ENCODE data around the gene SRGN. TPM values are rescaled to one million over a fixed set of nuclear protein-coding genes. Genes with fewer than 3 reads are reported as not detected.

SRGN gene
- total and polyA plus RNA-seq, 10 of the 15 experiments (the other 5 are each of a cell fraction or from before 2014, with no cell fraction given): 382 to 2,414 (median 885) TPM

- TF ChIP-seq MTA3 (IDR thresholded peaks at IDR 0.05; ENCODE audit: borderline replicate concordance, low read length) (0 out of 2 replicates have a peak, but pooled peaks have one; percentile 56), SUPT20H (IDR thresholded peaks at IDR 0.05; ENCODE audit: borderline replicate concordance, control insufficient read depth, low read depth, low read length) (no peak), NFIC (IDR thresholded peaks at IDR 0.05; ENCODE audit: low read depth, low read length) (peak; percentile 72; the same call in 1 of the 2 replicates), RAD21 (IDR thresholded peaks at IDR 0.05; ENCODE audit: insufficient read depth, low read depth, low read length) (0 out of 2 replicates have a peak, but pooled peaks have one; percentile 1)
Measured at GRCh38 chr10:69043931-69044531, 43.9 kb upstream of the SRGN start (continued).

DNA sequence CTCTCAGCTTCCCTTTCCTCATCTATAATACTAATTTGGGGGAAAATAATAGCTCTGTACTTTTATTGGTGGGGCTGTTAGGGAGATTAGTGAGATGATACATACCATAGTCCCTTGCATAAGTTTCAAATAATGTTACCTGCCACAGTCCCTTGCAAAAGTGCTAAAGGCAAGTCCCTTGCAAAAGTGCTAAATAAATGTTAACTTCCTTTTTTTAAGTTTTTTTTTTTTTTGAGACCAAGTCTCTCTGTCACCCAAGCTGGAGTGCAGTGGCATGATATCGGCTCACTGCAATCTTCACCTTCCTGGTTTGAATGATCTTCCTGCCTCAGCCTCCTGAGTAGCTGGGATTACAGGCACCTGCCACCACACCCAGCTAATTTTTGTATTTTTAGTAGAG, 43.4 kb upstream of the SRGN start:
- Histone ChIP-seq H3K4me1 (ENCODE audit: control insufficient read depth, insufficient read depth, low read length) (peaks cover 65% of the 10 kb centered on the region), H3K79me2 (ENCODE audit: control insufficient read depth, insufficient read depth, low read length) (0 out of 2 replicates have a peak, but pooled peaks cover 2% of the 10 kb centered on the region), H4K20me1 (ENCODE audit: control insufficient read depth, insufficient read depth) (no peaks in the 10 kb centered on the region), H2AFZ (ENCODE audit: control insufficient read depth, low read depth, low read length) (peak overlapping the region; percentile 93), H3K4me2 (ENCODE audit: control insufficient read depth, insufficient read depth) (peak overlapping the region; percentile 74), H3K4me3 (no peak overlapping the region), H3K9me3 (replicated peaks; ENCODE audit: control insufficient read depth, insufficient read depth, low read length) (no peaks in the 10 kb centered on the region), H3K36me3 (ENCODE audit: control insufficient read depth in 2 of 2, insufficient read depth in 2 of 2, low read length in 1 of 2) (no peaks in the 10 kb centered on the region), H3K9ac (ENCODE audit: control insufficient read depth, insufficient read depth, low read length) (peak overlapping the region; percentile 70), H3K27ac (ENCODE audit: control insufficient read depth, insufficient read depth) (peak overlapping the region; percentile 94), H3K27me3 (replicated peaks in 1 of 2; ENCODE audit: control insufficient read depth in 2 of 2, insufficient read depth in 2 of 2, low read length in 1 of 2) (no peaks in the 10 kb centered on the region)
- ChIA-PET CTCF (interaction anchor here (0.6 to 14.3 kb wide), 9 partner anchors 10 to 372 kb away, joined by 3 to 121 read pairs (median 9); partner anchors contain the start of gene SRGN), RAD21 (ENCODE audit: unreplicated experiment) (interaction anchor here (0.6 to 25.6 kb wide), 19 partner anchors 12 to 1311 kb away, joined by 3 to 544 read pairs (median 4); partner anchors contain the start of genes DDX21 and SRGN), SMC1A (ENCODE audit: uncharacterized antibody, unreplicated experiment) (interaction anchor here (0.9 to 17.6 kb wide), 15 partner anchors 10 to 157 kb away, joined by 3 to 355 read pairs (median 6); partner anchors contain the start of gene SRGN), POLR2A (interaction anchor here (0.6 to 16.7 kb wide), 16 partner anchors 11 to 1126 kb away, joined by 3 to 312 read pairs (median 4); partner anchors contain the start of genes SAR1A and SRGN)
- DNase-seq (ENCODE audit: low read depth, low spot score): no peak
- ATAC-seq: peak; percentile 11
- WGBS (ENCODE audit: insufficient coverage, insufficient replicate concordance, low lambda C conversion rate, missing lambda C conversion rate): 8% methylated on average over 1 of the region's 1 CpG
- in situ Hi-C loops (cut with MboI): no loop called here
- BruUV-seq (replicated peaks): TSS peak; percentile 83
- intact Hi-C loops (cut with micrococcal nuclease; ENCODE audit: unreplicated experiment): loop anchor here (2.0 kb wide), 2 partner anchors 20 kb away; no protein-coding TSS in a partner anchor
- no peak for FAIRE-seq
- TF ChIP-seq EGR1 (IDR thresholded peaks at IDR 0.05; ENCODE audit: borderline replicate concordance in 1 of 2, low read depth in 2 of 2, low read length in 2 of 2): no peak
- no peak for TF ChIP-seq CHD4 (IDR thresholded peaks at IDR 0.05)
- TF ChIP-seq YBX1 (IDR thresholded peaks at IDR 0.05): no peak
- no peak for TF ChIP-seq HDGF (IDR thresholded peaks at IDR 0.05)
- TF ChIP-seq YY1 (IDR thresholded peaks at IDR 0.05; ENCODE audit: low read depth, low read length): no peak
- TF ChIP-seq CHD2 (IDR thresholded peaks at IDR 0.05; ENCODE audit: borderline replicate concordance, low read depth, low read length): no peak
- no peak for TF ChIP-seq BHLHE40 (IDR thresholded peaks at IDR 0.05; ENCODE audit: borderline replicate concordance in 1 of 2, low read depth in 2 of 2, low read length in 1 of 2)
- TF ChIP-seq, protein P1, sequence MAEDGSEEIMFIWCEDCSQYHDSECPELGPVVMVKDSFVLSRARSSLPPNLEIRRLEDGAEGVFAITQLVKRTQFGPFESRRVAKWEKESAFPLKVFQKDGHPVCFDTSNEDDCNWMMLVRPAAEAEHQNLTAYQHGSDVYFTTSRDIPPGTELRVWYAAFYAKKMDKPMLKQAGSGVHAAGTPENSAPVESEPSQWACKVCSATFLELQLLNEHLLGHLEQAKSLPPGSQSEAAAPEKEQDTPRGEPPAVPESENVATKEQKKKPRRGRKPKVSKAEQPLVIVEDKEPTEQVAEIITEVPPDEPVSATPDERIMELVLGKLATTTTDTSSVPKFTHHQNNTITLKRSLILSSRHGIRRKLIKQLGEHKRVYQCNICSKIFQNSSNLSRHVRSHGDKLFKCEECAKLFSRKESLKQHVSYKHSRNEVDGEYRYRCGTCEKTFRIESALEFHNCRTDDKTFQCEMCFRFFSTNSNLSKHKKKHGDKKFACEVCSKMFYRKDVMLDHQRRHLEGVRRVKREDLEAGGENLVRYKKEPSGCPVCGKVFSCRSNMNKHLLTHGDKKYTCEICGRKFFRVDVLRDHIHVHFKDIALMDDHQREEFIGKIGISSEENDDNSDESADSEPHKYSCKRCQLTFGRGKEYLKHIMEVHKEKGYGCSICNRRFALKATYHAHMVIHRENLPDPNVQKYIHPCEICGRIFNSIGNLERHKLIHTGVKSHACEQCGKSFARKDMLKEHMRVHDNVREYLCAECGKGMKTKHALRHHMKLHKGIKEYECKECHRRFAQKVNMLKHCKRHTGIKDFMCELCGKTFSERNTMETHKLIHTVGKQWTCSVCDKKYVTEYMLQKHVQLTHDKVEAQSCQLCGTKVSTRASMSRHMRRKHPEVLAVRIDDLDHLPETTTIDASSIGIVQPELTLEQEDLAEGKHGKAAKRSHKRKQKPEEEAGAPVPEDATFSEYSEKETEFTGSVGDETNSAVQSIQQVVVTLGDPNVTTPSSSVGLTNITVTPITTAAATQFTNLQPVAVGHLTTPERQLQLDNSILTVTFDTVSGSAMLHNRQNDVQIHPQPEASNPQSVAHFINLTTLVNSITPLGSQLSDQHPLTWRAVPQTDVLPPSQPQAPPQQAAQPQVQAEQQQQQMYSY (CRISPR knock-in tag; IDR thresholded peaks at IDR 0.05): no peak
- no peak; the same call in 1 of the 2 replicates for TF ChIP-seq PKNOX1 (IDR thresholded peaks at IDR 0.05)
- TF ChIP-seq NFIC (IDR thresholded peaks at IDR 0.05; ENCODE audit: low read depth, low read length): no peak
- TF ChIP-seq, protein P2, sequence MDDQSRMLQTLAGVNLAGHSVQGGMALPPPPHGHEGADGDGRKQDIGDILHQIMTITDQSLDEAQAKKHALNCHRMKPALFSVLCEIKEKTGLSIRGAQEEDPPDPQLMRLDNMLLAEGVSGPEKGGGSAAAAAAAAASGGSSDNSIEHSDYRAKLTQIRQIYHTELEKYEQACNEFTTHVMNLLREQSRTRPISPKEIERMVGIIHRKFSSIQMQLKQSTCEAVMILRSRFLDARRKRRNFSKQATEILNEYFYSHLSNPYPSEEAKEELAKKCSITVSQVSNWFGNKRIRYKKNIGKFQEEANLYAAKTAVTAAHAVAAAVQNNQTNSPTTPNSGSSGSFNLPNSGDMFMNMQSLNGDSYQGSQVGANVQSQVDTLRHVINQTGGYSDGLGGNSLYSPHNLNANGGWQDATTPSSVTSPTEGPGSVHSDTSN (IDR thresholded peaks at IDR 0.05; ENCODE audit: insufficient replicate concordance, low read depth, low read length): no peak
- no peak for TF ChIP-seq SREBF2 (IDR thresholded peaks at IDR 0.05; ENCODE audit: low read length)
- peak; percentile 13; the same call in 1 of the 2 replicates for TF ChIP-seq SMARCA5 (IDR thresholded peaks at IDR 0.05)

All from GM12878 (cell line).